Stimulated activated CD4-positive, alpha-beta T cell treated with anti-CD3 and anti-CD28 coated beads, Interleukin-1b, Interleukin-23, amount 100 ng/mL, for 24 hours (primary cell): Measurements from ENCODE around the gene SLC26A4.
A peak's percentile ranks its signal among the peaks of the same experiment; 100 is the strongest.

Source experiments
- DNase-seq, 4 experiments: peaks; one replicate each; pipeline ENCODE4 v3.0.0-alpha.2; 2020; ENCODE audit warnings: low read depth in 4 of 4, low spot score in 1 of 4

SLC26A4 gene

GRCh38 chr7:107743567-107744344 is 83.1 kb downstream of the SLC26A4 start, which contains the start of gene CBLL1:
CBLL1 (plus strand) TSS chr7:107744142; CDS start chr7:107744164, 22 bp downstream.
- DNase-seq: peak; percentile 90 to 98 (median 96)

DNA sequence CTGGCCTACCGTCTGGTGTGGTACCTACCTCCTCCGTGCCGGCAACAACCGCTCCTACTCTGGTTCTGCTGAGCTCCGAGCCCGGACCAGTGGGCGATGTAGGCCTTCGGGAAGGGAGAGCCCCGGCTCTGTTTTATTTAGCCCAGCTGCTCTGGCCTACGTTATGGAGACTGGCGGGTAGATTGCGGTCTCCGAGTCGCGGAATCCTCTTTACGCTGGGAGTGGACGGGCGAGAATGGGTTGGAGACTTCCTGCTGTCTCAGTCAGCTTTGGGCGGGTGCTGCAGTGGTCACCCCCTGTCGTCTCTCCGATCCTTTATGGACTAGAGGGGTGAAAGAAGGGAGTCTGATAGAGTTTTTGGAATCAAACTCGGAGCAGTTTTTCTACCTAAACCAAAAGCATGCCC is 83.7 kb downstream of the SLC26A4 start:
- DNase-seq: peak in 2 of 4 experiments; percentile 3 to 37

- no peak for DNase-seq
These were observed 85.4 kb downstream of the SLC26A4 start for GRCh38 chr7:107746006-107746405.

DNA sequence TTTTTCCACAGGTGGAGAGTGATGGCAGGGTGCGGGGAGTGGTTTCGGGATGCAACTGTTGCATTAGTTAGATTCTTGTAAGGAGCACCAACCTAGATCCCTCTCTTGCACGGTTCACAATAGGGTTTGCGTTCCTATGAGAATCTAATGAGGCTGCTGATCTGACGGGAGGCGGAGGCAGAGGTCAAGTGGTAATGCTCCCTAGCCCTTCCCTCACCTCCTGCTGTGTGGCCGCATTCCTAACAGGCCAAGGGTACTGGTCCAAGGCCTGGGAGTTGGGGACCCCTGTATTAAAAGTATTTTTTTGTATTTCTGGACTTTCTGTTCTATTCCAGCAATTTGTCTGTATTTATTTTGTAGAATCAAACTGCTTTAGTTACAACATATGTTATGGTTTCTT is 90.5 kb downstream of the SLC26A4 start:
- DNase-seq: no peak

DNA sequence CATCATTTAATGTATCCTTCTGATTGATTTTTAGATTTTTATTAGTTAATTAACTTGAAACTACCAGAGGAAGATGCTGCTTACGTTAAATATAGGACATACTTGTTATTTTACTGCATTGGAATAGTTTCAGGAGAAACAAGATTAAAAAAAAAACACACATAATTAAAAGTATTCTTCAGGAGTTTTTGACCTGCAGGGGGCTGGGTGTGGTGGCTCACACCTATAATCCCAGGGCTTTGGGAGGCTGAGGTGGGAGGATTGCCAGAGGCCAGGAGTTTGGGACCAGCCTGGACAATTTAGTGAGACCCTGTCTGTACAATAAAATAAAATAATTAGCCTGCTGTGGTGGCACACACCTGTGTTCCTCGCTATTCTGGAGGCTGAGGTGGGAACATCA is 94.0 kb downstream of the SLC26A4 start:
- no peak for DNase-seq

- no peak for DNase-seq
These were observed 98.0 kb downstream of the SLC26A4 start for GRCh38 chr7:107758667-107759066.

DNA sequence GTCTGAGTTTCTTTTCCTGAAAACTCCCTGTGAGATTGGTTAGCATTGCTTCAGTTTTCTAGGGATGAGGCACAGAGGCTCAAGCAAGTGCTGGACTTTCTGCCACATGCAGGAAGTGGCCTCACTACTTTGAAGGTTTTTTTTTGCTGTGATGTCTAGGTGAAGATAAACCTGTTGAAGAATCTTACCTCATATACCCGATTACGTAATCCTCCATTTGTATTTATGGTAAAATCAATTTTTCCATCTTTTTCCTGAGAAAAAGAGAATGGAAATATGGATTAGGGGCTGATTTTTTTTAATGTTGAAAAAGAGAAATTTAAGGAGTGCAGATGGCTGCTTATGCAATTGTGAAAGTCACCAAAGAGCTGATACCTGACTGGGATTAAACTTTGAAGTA is 106.8 kb downstream of the SLC26A4 start:
- no peak for DNase-seq
